RWPE1 (cell line): ENCODE measurements around the gene HDAC4.

Experiments used
- CTCF ChIA-PET: fragments of 350-600 bp; sonication (Branson Sonifier 250); formaldehyde crosslinking; extraction: SDS; loops from one replicate; lab custom pipeline; 2021; lab: Yijun Ruan, JAX
- POLR2A ChIA-PET: fragments of 400-600 bp; formaldehyde crosslinking; extraction: SDS; loops from one replicate; lab custom pipeline; 2020; ENCODE audit warnings: antibody characterized with exemption; ENCODE audit not compliant: low non-redundant PET; lab: Yijun Ruan, JAX
- DNase-seq: peaks from one replicate; pipeline ENCODE4 v3.0.0; 2012; ENCODE audit warnings: low spot score
- H3K27ac ChIP-seq: fragments of 450-650 bp; 2 replicates; pipeline ENCODE4 v1.5.1; 2017
- CTCF ChIP-seq: fragments of 450-650 bp; conservative IDR thresholded peaks from 2 replicates; pipeline ENCODE4 v1.5.1; 2017; ENCODE audit warnings: low read depth, mild to moderate bottlenecking

HDAC4 gene

GRCh38 chr2:239295377-239296019 lies 105.3 kb downstream of the HDAC4 start:
- no peak overlapping the region for H3K27ac ChIP-seq
- TF ChIP-seq CTCF = no peak
- CTCF ChIA-PET = no interaction called here
- POLR2A ChIA-PET = no interaction called here
- DNase-seq = no peak

GRCh38 chr2:239294571-239295054 lies 106.2 kb downstream of the HDAC4 start:
- no peak overlapping the region; the same call in 1 of the 2 replicates for H3K27ac ChIP-seq
- POLR2A ChIA-PET = no interaction called here
- CTCF ChIA-PET = no interaction called here
- TF ChIP-seq CTCF = no peak
- DNase-seq = no peak

GRCh38 chr2:239293775-239294430 lies 106.9 kb downstream of the HDAC4 start:
- no peak for TF ChIP-seq CTCF
- no peak for DNase-seq
- H3K27ac ChIP-seq = no peak overlapping the region; the same call in 1 of the 2 replicates
- ChIA-PET POLR2A (no interaction called here), CTCF (interaction anchor here (0.6 kb wide), 1 partner anchor 452 kb away, joined by 6 read pairs; no protein-coding TSS in a partner anchor)

- TF ChIP-seq CTCF = no peak
- no peak for DNase-seq
- ChIA-PET POLR2A (interaction anchor here (0.6 kb wide), 1 partner anchor 90 kb away, joined by 3 read pairs; no protein-coding TSS in a partner anchor), CTCF (interaction anchor here (0.6 kb wide), 1 partner anchor 452 kb away, joined by 6 read pairs; no protein-coding TSS in a partner anchor)
- H3K27ac ChIP-seq = peak overlapping the region; percentile 14; the same call in 1 of the 2 replicates
Measured at GRCh38 chr2:239292959-239293774, 107.7 kb downstream of the HDAC4 start.

- DNase-seq = no peak
- peak overlapping the region; percentile 81; the same call in 1 of the 2 replicates for H3K27ac ChIP-seq
- ChIA-PET CTCF (no interaction called here), POLR2A (interaction anchor here (0.6 kb wide), 1 partner anchor 90 kb away, joined by 3 read pairs; no protein-coding TSS in a partner anchor)
- no peak for TF ChIP-seq CTCF
Measured at GRCh38 chr2:239292531-239292930, 108.3 kb downstream of the HDAC4 start.
